Measurements from ENCODE around the gene SERBP1. TPM values are rescaled to one million over a fixed set of nuclear protein-coding genes. Genes with fewer than 3 reads are reported as not detected.

Gene SERBP1
- 407 and 447 TPM in 2 replicates for total RNA-seq (2021)
- Bru-seq, nascent RNA, result percentile 99 among the genes with signal in this experiment
- percentile 99 among the genes with signal in this experiment for BruChase-seq, experiment 1, labeled RNA remaining after a 2-hour chase
- percentile 100 among the genes with signal in this experiment for BruChase-seq, experiment 2, labeled RNA remaining after a 6-hour chase
- long read RNA-seq, full-length matches to known transcripts, result 733 of 814 reads
- long read RNA-seq, partial matches to known transcripts, result 45 of 814 reads
- long read RNA-seq, other reads (novel, unspliced or antisense), result 36 of 814 reads

- H3K27ac ChIP-seq (ENCODE audit: low read depth, low read length, poor library complexity, severe bottlenecking), result peak within 1 kb of the TSS; percentile 91
- intact Hi-C loops (cut with micrococcal nuclease; ENCODE audit: unreplicated experiment), result loop anchor here (5.0 kb wide), 1 partner anchor 67 kb away; no protein-coding TSS in a partner anchor
- TSS peak; percentile 79 for BruUV-seq (replicated peaks)
- CTCF ChIA-PET, result no interaction called here
- peak within 1 kb of the TSS; percentile 75 for H3K4me3 ChIP-seq (ENCODE audit: low read depth, low read length, poor library complexity, severe bottlenecking)
- POLR2A ChIA-PET (ENCODE audit: low non-redundant PET), result no interaction called here
- DNase-seq (ENCODE audit: low spot score), result peak; percentile 99
- H3K9me3 ChIP-seq (ENCODE audit: low read depth, low read length, poor library complexity, severe bottlenecking), result no peaks in the 10 kb centered on the region
- TF ChIP-seq EZH2 (IDR thresholded peaks at IDR 0.05; ENCODE audit: borderline replicate concordance, low read depth, low read length, poor library complexity, severe bottlenecking) (no peak), CTCF (conservative IDR thresholded peaks at IDR 0.05; ENCODE audit: low read depth, low read length) (no peak)
- no peaks in the 10 kb centered on the region for H3K27me3 ChIP-seq (replicated peaks; ENCODE audit: insufficient read depth, low read depth, low read length, poor library complexity)
- peaks cover 19% of the 10 kb centered on the region for H3K4me1 ChIP-seq (ENCODE audit: insufficient read depth, low read length, poor library complexity, severe bottlenecking)
- H3K36me3 ChIP-seq (ENCODE audit: insufficient read depth, low read length, poor library complexity, severe bottlenecking), result peaks cover 35% of the 10 kb centered on the region
These were observed at the start of gene SERBP1 for GRCh38 chr1:67430358-67431155. TSS of gene SERBP1 (minus strand) at chr1:67430402. CDS start at chr1:67430300, 102 bp downstream.

- intact Hi-C loops (cut with micrococcal nuclease; ENCODE audit: unreplicated experiment), result no loop called here
- no peak for DNase-seq (ENCODE audit: low spot score)
- no TSS peak for BruUV-seq (replicated peaks)
- no peaks in the 10 kb centered on the region for H3K9me3 ChIP-seq (ENCODE audit: low read depth, low read length, poor library complexity, severe bottlenecking)
- TF ChIP-seq CTCF (conservative IDR thresholded peaks at IDR 0.05; ENCODE audit: low read depth, low read length) (no peak), EZH2 (IDR thresholded peaks at IDR 0.05; ENCODE audit: borderline replicate concordance, low read depth, low read length, poor library complexity, severe bottlenecking) (no peak)
- ChIA-PET POLR2A (ENCODE audit: low non-redundant PET) (no interaction called here), CTCF (no interaction called here)
- no peaks in the 10 kb centered on the region for H3K4me1 ChIP-seq (ENCODE audit: insufficient read depth, low read length, poor library complexity, severe bottlenecking)
- no peaks in the 10 kb centered on the region for H3K36me3 ChIP-seq (ENCODE audit: insufficient read depth, low read length, poor library complexity, severe bottlenecking)
- no peaks in the 10 kb centered on the region for H3K27me3 ChIP-seq (replicated peaks; ENCODE audit: insufficient read depth, low read depth, low read length, poor library complexity)
- H3K4me3 ChIP-seq (ENCODE audit: low read depth, low read length, poor library complexity, severe bottlenecking), result no peak overlapping the region
- H3K27ac ChIP-seq (ENCODE audit: low read depth, low read length, poor library complexity, severe bottlenecking), result no peak overlapping the region
These were observed 49.1 kb upstream of the SERBP1 start for GRCh38 chr1:67479146-67479891.

DNA sequence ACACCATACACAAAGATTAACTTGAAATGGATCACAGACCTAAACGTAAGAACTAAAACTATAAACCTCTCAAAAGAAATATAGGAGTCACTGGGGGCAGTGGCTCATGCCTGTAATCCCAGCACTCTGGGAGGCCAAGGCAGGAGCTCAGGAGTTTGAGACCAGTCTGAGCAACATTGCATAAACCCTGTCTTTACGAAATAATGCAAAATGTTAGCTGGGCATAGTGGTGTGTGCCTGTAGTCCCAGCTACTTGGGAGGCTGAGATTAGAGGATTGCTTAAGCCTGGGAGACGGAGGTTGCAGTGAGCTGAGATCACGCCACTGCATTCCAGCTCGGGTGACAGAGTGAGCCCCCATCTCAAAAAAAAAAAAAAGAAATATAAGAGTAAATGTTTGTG lies 46.7 kb upstream of the SERBP1 start:
- Histone ChIP-seq H3K27ac (ENCODE audit: low read depth, low read length, poor library complexity, severe bottlenecking) (no peak overlapping the region), H3K36me3 (ENCODE audit: insufficient read depth, low read length, poor library complexity, severe bottlenecking) (no peaks in the 10 kb centered on the region), H3K9me3 (ENCODE audit: low read depth, low read length, poor library complexity, severe bottlenecking) (no peaks in the 10 kb centered on the region), H3K27me3 (replicated peaks; ENCODE audit: insufficient read depth, low read depth, low read length, poor library complexity) (no peaks in the 10 kb centered on the region), H3K4me1 (ENCODE audit: insufficient read depth, low read length, poor library complexity, severe bottlenecking) (no peaks in the 10 kb centered on the region), H3K4me3 (ENCODE audit: low read depth, low read length, poor library complexity, severe bottlenecking) (no peak overlapping the region)
- TF ChIP-seq EZH2 (IDR thresholded peaks at IDR 0.05; ENCODE audit: borderline replicate concordance, low read depth, low read length, poor library complexity, severe bottlenecking) (no peak), CTCF (conservative IDR thresholded peaks at IDR 0.05; ENCODE audit: low read depth, low read length) (no peak)
- CTCF ChIA-PET, result no interaction called here
- no TSS peak for BruUV-seq (replicated peaks)
- intact Hi-C loops (cut with micrococcal nuclease; ENCODE audit: unreplicated experiment), result no loop called here
- POLR2A ChIA-PET (ENCODE audit: low non-redundant PET), result no interaction called here
- no peak for DNase-seq (ENCODE audit: low spot score)

Measured in A673 (cell line).